LNCAP (cell line): Measurements from ENCODE around the gene STK32C.

ENCODE experiments used
- CTCF ChIP-seq: fragments of 450-650 bp; IDR thresholded peaks from 2 replicates; pipeline ENCODE4 v1.5.1; 2017; ENCODE audit warnings: mild to moderate bottlenecking

STK32C gene

GRCh38 chr10:132271458-132272230, 36.1 kb downstream of the STK32C start:
- no peak for TF ChIP-seq CTCF

- no peak for TF ChIP-seq CTCF
Measured at GRCh38 chr10:132270721-132271457, 36.9 kb downstream of the STK32C start.

- TF ChIP-seq CTCF = no peak
Measured at GRCh38 chr10:132270256-132270655, 37.5 kb downstream of the STK32C start.

GRCh38 chr10:132269266-132270230, 38.2 kb downstream of the STK32C start:
- TF ChIP-seq CTCF = no peak

GRCh38 chr10:132266594-132267161, 41.1 kb downstream of the STK32C start:
- TF ChIP-seq CTCF = no peak

- no peak for TF ChIP-seq CTCF
Measured at GRCh38 chr10:132265890-132266496, 41.8 kb downstream of the STK32C start.
